Renal pelvis (tissue), 4 donors: ENCODE data around the gene ATP1A3. TPM values are rescaled to one million over a fixed set of nuclear protein-coding genes. Genes with fewer than 3 reads are reported as not detected.

ENCODE experiments used
- DNase-seq: peaks from one replicate; pipeline ENCODE4 v3.0.0-alpha.2; 2013
- polyA plus RNA-seq, 3 donors: library from polyadenylated mRNA; unstranded; fragments of 120-200 nt; gene quantifications; one replicate each; pipeline ENCODE4 v1.2.1, GENCODE V29; 2013; ENCODE audit not compliant: insufficient read length in 3 of 3

ATP1A3 gene
- polyA plus RNA-seq, 3 donors: 0.10 to 1.4 (median 0.65) TPM

DNA sequence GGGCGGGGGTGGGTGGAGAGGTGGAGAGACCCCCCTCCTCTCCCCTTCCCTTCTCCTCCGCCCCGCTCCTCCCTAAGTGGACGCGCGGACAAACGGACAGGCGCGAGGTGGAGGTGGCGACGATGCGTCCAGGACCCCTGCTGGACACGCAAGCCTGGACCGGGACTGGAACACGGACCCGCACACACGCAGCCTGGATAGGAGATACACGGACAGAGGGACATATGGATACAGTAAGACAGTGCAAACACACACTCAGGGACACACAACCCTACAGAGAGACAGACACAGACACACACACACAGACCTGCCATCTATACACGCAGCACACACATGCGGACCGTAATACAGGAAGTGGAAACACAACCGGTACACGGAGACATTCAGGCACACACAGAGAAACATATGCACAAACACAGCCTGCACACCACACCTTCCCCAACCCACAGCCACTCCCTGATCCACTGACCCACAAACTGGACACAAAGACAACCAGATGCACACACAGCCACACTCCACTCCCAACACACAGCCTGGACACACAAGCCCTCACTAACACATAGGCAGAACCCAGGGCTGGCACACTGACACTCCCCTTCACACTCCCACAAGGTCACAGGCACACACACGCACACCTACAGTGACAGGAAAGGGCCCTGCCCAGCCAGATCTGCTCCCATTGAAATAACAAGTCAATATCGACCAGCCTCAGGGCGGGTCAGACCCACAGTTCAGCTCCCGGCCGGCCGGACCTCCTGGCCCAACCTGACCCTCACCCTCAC is 65.1 kb downstream of the ATP1A3 start:
- no peak for DNase-seq

GRCh38 chr19:41928221-41928683 is 65.8 kb downstream of the ATP1A3 start, which contains the start of gene ERFL:
Gene ERFL (minus strand): TSS chr19:41928449. CDS start chr19:41912919, 15,530 bp downstream.
- no peak for DNase-seq

GRCh38 chr19:41927497-41928192 is 66.4 kb downstream of the ATP1A3 start:
- no peak for DNase-seq

DNA sequence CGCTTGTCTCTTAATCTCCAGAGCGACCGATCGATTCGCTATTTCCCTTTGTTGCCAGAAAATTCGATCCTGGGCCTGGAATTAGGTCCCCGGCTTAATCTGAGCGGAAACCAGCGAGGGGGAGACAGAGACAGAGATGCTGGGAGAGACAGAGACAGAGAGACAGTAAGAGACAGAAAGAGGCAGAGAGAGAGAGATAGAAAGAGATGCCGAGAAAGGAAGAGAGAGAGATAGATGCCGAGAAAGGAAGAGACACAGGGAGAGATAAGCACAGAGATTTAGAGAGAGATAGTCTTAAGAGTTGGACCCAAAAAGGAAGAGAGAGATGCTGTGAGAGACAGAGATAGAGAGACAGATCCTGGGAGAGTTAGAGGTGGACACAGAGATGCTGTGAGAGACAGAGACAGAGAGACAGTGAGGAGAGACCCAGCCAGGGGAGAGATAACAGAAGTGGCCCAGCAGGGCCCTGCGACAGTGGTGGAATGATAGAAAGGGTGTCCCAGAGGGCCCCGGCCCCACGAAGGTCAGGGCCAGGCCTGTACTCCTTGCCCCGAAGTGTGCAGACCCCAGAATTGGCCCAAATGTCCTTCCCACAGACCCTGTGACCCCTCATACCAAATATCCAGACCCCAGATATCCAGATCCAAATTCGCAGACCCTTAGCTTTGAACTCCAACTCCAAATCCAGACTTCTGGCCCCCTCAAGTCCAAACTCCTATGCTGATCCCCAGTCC is 67.1 kb downstream of the ATP1A3 start:
- DNase-seq: no peak

DNA sequence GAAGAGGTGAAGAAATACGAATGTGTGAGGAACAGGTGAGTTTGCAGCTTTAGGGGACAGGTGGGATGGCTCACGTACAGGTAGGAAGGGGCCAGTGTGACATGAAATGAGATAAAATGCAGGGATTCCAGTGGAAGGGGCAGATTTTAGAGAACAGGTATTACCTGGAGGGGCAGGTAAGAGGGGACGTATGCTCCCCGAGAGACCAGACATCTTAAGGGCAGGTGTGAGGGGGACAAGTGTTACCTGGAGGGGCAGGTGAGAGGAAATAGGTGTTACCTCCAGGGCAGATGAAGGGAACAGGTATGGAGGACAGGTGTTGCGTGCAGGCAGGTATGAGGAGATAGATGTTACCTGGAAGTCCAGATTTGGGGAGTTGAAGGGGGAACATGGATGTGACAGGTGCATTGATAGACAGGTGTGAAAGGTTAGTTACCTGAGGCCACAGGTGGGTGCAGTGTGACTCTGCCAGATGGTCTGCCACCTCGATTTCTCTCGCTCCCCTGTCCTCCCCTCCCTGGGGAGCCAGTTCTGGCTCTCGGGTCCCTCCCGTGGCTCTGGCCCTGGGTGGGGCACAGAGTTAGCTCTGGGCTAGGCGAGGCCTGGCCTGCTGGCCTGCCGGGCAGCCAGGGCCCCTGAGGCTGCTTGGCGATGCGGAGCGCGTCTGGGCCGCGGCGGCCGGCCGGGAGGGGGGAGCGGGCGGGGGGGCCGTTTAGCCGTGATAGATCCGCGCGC is 67.8 kb downstream of the ATP1A3 start:
- DNase-seq: no peak

DNA sequence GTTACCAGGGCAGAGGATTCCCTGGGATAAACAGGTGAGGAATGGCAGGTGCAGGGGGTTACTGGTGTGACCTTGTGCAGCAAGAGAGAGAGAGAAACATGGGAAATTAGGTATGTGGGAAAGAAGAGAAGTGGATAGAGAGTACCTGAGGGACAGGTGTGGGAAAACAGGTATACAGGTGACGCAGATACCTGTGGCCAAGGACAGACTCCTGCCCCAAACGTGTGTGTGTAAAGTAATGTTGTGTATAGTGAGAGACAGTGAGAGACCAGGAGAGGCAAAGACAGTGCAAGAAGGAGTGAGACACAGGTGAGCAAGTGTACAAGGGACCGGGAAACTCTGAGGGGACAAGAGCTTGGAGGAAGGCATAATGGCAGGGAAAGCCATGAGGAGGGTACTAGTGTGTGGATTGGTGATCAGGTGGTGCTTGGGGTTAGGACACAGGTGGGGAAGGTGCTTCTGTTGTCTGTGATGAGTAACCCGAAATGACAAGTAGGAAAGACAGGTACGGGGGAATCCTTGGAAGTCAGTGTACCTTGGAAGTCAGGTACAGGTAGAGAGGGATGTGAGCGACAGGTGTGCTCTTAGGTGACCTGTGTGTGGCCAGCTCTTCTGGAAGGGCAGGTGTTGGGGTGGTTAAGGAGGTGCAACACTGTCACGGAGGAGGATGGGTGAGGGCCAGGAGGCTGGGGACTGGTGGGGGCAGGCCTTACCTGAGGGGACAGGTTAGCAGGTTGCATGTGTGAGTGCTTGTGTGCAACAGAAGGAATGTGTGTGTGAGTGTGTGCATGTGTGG is 68.6 kb downstream of the ATP1A3 start:
- DNase-seq: no peak

GRCh38 chr19:41924151-41925145 is 69.6 kb downstream of the ATP1A3 start:
- no peak for DNase-seq

GRCh38 chr19:41923045-41923788 is 70.8 kb downstream of the ATP1A3 start:
- no peak for DNase-seq

DNA sequence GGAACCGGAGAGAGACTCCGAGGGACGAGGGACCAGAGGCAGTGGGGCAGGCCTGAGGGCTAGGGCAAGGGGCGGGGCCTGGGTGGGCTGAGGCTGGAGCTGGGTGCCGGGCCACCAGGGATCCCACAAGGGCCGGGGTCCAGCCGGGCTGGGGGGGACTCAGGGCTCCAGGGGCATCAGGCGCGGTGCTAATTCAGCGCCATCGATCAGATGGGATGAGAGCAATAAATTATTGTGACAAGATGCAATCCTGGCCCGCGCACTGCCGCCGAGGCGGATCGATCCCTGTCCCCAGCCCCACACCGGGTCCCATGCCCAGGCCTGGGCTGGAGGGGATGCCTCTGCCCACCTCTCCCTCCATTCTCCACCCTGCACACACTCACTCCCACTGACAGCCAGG is 71.4 kb downstream of the ATP1A3 start:
- DNase-seq: no peak

- no peak for DNase-seq
These were observed 72.2 kb downstream of the ATP1A3 start for GRCh38 chr19:41921577-41922576.

GRCh38 chr19:41920882-41921576 is 73.0 kb downstream of the ATP1A3 start:
- no peak for DNase-seq

- no peak for DNase-seq
These were observed 73.9 kb downstream of the ATP1A3 start for GRCh38 chr19:41919948-41920712.

- no peak for DNase-seq
These were observed 75.3 kb downstream of the ATP1A3 start for GRCh38 chr19:41918653-41919244.

DNA sequence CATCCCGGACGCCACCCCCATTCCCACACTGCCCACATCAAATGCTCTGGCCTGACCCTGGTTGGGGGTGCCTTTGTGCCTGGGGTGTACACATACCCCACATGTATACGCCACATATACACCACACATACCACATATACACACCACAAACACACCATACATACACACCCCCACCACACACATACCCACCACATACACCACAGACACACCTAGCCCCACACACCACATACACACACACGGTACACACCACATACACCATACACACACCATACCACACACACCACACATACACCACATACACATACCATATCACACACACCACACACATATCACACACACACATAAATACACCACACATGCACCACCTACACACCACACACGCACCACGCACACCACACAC is 75.9 kb downstream of the ATP1A3 start:
- DNase-seq: no peak

GRCh38 chr19:41917676-41918075 is 76.4 kb downstream of the ATP1A3 start:
- no peak for DNase-seq
